Ovary (tissue), 3 donors: ENCODE measurements around the gene SLC52A3.

Source experiments
- EP300 ChIP-seq: sonication (generic); formaldehyde crosslinking; IDR thresholded peaks from one replicate; pipeline ENCODE4 v1.6.1; 2017; ENCODE audit warnings: antibody characterized with exemption
- POLR2A ChIP-seq: fragments of 450-650 bp; IDR thresholded peaks from one replicate; pipeline ENCODE4 v1.6.1; 2017; ENCODE audit warnings: antibody characterized with exemption, mild to moderate bottlenecking, moderate library complexity
- TF ChIP-seq, protein P1 (sequence below), 3 donors: fragments of 450-650 bp in 2 of 3; fragments of 200-600 bp in 1 of 3; IDR thresholded peaks; one replicate each; pipeline versions ENCODE4 v1.5.1 to v1.8.0; 2016 to 2022; ENCODE audit warnings: antibody characterized with exemption in 3 of 3, mild to moderate bottlenecking in 1 of 3
- donor health status: DM: no; HTN: no; CAD: no.

DNA sequence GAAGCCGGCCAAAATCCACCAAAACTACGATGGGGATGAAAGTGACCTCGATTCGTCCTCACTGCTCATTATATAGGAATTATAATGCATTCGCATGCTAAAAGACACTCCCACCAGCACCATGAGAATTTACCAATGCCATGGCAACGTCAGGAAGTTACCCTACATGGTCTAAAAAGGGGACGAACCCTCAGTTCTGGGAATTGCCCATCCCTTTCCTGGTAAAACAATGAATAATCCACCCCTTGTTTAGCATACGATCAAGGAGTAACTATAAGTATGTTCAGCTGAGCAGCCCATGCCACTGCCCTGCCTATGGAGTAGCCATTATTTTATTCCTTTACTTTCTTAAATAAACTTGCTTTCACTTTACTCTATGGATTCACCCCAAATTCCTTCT is 45.1 kb upstream of the SLC52A3 start:
- TF ChIP-seq, protein P1, sequence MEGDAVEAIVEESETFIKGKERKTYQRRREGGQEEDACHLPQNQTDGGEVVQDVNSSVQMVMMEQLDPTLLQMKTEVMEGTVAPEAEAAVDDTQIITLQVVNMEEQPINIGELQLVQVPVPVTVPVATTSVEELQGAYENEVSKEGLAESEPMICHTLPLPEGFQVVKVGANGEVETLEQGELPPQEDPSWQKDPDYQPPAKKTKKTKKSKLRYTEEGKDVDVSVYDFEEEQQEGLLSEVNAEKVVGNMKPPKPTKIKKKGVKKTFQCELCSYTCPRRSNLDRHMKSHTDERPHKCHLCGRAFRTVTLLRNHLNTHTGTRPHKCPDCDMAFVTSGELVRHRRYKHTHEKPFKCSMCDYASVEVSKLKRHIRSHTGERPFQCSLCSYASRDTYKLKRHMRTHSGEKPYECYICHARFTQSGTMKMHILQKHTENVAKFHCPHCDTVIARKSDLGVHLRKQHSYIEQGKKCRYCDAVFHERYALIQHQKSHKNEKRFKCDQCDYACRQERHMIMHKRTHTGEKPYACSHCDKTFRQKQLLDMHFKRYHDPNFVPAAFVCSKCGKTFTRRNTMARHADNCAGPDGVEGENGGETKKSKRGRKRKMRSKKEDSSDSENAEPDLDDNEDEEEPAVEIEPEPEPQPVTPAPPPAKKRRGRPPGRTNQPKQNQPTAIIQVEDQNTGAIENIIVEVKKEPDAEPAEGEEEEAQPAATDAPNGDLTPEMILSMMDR (IDR thresholded peaks at IDR 0.05): no peak
- TF ChIP-seq EP300: no peak
- TF ChIP-seq POLR2A: no peak
